B cell (primary cell): ENCODE results near the gene DNAAF5. TPM values are rescaled to one million over a fixed set of nuclear protein-coding genes. Genes with fewer than 3 reads are reported as not detected.
A peak's percentile ranks its signal among the peaks of the same experiment; 100 is the strongest.

Experiments used
- ATAC-seq: fragments of 200-7000 bp; cut with Tn5 transposase; one replicate; pipeline ENCODE4 v1.10.0; 2021; ENCODE audit warnings: low read depth, mild to moderate bottlenecking, moderate number of reproducible peaks, moderate library complexity
- CTCF ChIA-PET: fragments of 350-600 bp; sonication (Branson Sonifier 250); formaldehyde crosslinking; loops from one replicate; lab custom pipeline; 2021; ENCODE audit warnings: antibody characterized with exemption, inconsistent platforms; lab: Charles Lee
- POLR2A ChIA-PET: fragments of 350-600 bp; sonication (Branson Sonifier 250); formaldehyde crosslinking; loops from one replicate; lab custom pipeline; 2021; ENCODE audit warnings: antibody characterized with exemption; lab: Charles Lee
- DNase-seq: peaks from one replicate; pipeline ENCODE4 v3.0.0; 2013
- H2AFZ ChIP-seq: 2 replicates; pipeline ENCODE4 v1.6.1; 2012; ENCODE audit warnings: mild to moderate bottlenecking, low read depth, low read length; ENCODE audit not compliant: insufficient read depth, poor library complexity, severe bottlenecking
- H3K27ac ChIP-seq, 2 donors: 1 replicate in 1 of 2; 2 replicates in 1 of 2; pipeline ENCODE4 v1.5.1; 2012 to 2013; ENCODE audit warnings: low read length in 2 of 2, mild to moderate bottlenecking in 2 of 2, moderate library complexity in 1 of 2
- H3K27me3 ChIP-seq, 4 experiments: fragments of 200-600 bp in 1 of 4; sonication (generic) in 1 of 4; replicated peaks in 1 of 4; 1 replicate in 2 of 4; 2 replicates in 2 of 4; pipeline versions ENCODE4 v1.6.1 to v1.7.0; 2013 to 2016; ENCODE audit warnings: low read length in 3 of 4, mild to moderate bottlenecking in 2 of 4, mixed read lengths in 1 of 4, moderate library complexity in 1 of 4; ENCODE audit not compliant: insufficient read depth in 4 of 4, control insufficient read depth in 3 of 4; ENCODE audit errors: control extremely low read depth in 1 of 4
- H3K36me3 ChIP-seq, 2 experiments: replicated peaks in 1 of 2; 1 replicate in 1 of 2; 2 replicates in 1 of 2; pipeline versions ENCODE4 v1.6.1 to v1.7.1; 2013; ENCODE audit warnings: low read length in 1 of 2; ENCODE audit not compliant: insufficient read depth in 2 of 2, control insufficient read depth in 1 of 2; ENCODE audit errors: control extremely low read depth in 1 of 2, extremely low read depth in 1 of 2
- H3K4me1 ChIP-seq, 2 donors: fragments of 200-600 bp in 1 of 2; sonication (generic) in 1 of 2; 1 replicate in 1 of 2; 2 replicates in 1 of 2; pipeline versions ENCODE4 v1.5.1 to v1.6.1; 2013 to 2017; ENCODE audit warnings: low read length in 2 of 2; ENCODE audit not compliant: control insufficient read depth in 2 of 2, insufficient read depth in 2 of 2
- H3K4me2 ChIP-seq: replicated peaks from 2 replicates; pipeline ENCODE3; 2012; ENCODE audit warnings: mild to moderate bottlenecking, low read depth, low read length; ENCODE audit not compliant: poor library complexity, severe bottlenecking
- H3K4me3 ChIP-seq, 5 experiments: fragments of 200-600 bp in 1 of 5; sonication (generic) in 1 of 5; 1 replicate in 3 of 5; 2 replicates in 2 of 5; pipeline versions ENCODE4 v1.5.1 to v1.7.0; 2011 to 2016; ENCODE audit warnings: low read length in 4 of 5, mild to moderate bottlenecking in 4 of 5, low read depth in 2 of 5, control low read depth in 1 of 5, moderate library complexity in 1 of 5; ENCODE audit not compliant: insufficient read depth in 1 of 5; ENCODE audit errors: control extremely low read depth in 1 of 5, extremely low read depth in 1 of 5
- H3K79me2 ChIP-seq: fragments of 200-600 bp; sonication (generic); one replicate; pipeline ENCODE4 v1.6.0; 2016; ENCODE audit warnings: low read length; ENCODE audit not compliant: control insufficient read depth, insufficient read depth
- H3K9ac ChIP-seq: fragments of 200-600 bp; sonication (generic); 2 replicates; pipeline ENCODE4 v1.6.1; 2017; ENCODE audit warnings: mild to moderate bottlenecking, low read length, moderate library complexity
- H3K9me3 ChIP-seq, 3 donors: one replicate each; pipeline versions ENCODE4 v1.6.1 to v1.7.1; 2013; ENCODE audit warnings: low read length in 2 of 3; ENCODE audit not compliant: control insufficient read depth in 2 of 3, insufficient read depth in 1 of 3; ENCODE audit errors: control extremely low read depth in 1 of 3
- H4K20me1 ChIP-seq: 2 replicates; pipeline ENCODE4 v1.6.0; 2012; ENCODE audit warnings: mild to moderate bottlenecking, low read length; ENCODE audit not compliant: insufficient read depth, control insufficient read depth, poor library complexity, severe bottlenecking
- H3K27ac Mint-ChIP-seq: one replicate; pipeline ENCODE4 v1.8.0; 2021; ENCODE audit warnings: mixed read lengths
- H3K27me3 Mint-ChIP-seq: one replicate; pipeline ENCODE4 v1.8.0; 2021; ENCODE audit warnings: mixed read lengths
- H3K4me1 Mint-ChIP-seq: one replicate; pipeline ENCODE4 v1.8.0; 2021; ENCODE audit warnings: mixed read lengths
- H3K4me3 Mint-ChIP-seq: one replicate; pipeline ENCODE4 v1.8.0; 2021; ENCODE audit warnings: mixed read lengths
- H3K9me3 Mint-ChIP-seq: one replicate; pipeline ENCODE4 v1.8.0; 2022; ENCODE audit warnings: mixed read lengths; ENCODE audit not compliant: insufficient read depth
- EZH2 ChIP-seq: IDR thresholded peaks from 2 replicates; pipeline ENCODE4 v1.6.1; 2012; ENCODE audit warnings: borderline replicate concordance, low read depth, mild to moderate bottlenecking, moderate library complexity, low read length; ENCODE audit not compliant: insufficient read depth, poor library complexity, severe bottlenecking
- WGBS: methylation state at CpG from one replicate; pipeline ENCODE4 v1.1.5; 2013; ENCODE audit warnings: missing lambda C conversion rate; ENCODE audit not compliant: insufficient coverage; 5-methylcytosine and 5-hydroxymethylcytosine counted together
- intact Hi-C: fragments of 100-400 bp; cut with micrococcal nuclease; formaldehyde crosslinking; loops from one replicate; pipeline ENCODE4 v1.10.0; 2022
- polyA plus RNA-seq: library from polyadenylated mRNA; depleted of rRNA; stranded (reverse); fragments of >200 nt; gene quantifications from 2 replicates; pipeline ENCODE4 v1.2.3, GENCODE V29; 2012
- total RNA-seq, 2 donors: library from RNA; stranded (reverse); fragments of 120-200 nt in 1 of 2; gene quantifications; 1 replicate in 1 of 2; 2 replicates in 1 of 2; pipeline versions ENCODE4 v1.2.3 to v1.2.4, GENCODE V29; 2013 to 2022
- TF ChIP-seq, protein P1 (sequence below): fragments of 200-600 bp; IDR thresholded peaks from one replicate; pipeline ENCODE4 v1.8.0; 2022; ENCODE audit warnings: antibody characterized with exemption, mild to moderate bottlenecking

DNAAF5 gene
- total and polyA plus RNA-seq, 2 donors (not counting 1 experiment from before 2014, with no cell fraction given) = 18.0 to 21.4 TPM

DNA sequence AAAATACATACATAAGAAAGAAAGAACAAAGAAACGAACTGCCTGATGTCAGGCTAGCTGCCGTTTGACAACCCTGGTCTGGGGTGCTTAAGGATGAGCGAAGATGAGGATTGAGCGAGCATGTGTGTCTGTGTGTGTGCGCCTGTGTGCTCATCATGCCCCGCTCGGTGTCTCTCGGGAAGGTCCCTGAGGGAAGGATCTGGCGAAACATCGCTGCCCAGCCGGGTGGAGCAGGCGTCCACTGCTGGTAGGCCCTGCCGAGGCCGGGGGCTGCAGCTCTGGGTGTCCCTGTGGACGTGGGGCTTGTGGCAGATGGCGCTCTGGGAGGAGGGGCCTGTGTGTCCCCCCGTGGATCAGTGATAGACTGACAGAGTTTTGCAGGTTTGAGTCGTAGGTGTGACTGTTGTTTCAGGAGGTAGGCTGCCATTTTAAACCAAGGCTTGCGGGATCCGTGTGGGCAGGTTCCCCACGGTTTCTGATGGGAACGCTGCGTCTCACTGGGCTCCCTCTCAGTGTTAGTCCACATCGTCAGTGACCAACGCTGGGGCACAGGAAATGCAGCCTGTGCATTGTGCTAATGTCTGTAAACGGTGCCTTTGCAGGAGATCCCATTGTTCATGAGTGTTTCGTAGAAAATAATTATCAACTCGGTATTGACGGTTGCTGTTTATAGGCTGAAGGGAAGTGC lies 99.9 kb downstream of the DNAAF5 start:
- ATAC-seq (no peak), DNase-seq (no peak)
- Mint-ChIP-seq H3K9me3 (no peaks in the 10 kb centered on the region), H3K27me3 (no peaks in the 10 kb centered on the region), H3K27ac (peak overlapping the region; percentile 32), H3K4me3 (no peak overlapping the region), H3K4me1 (peaks cover 46% of the 10 kb centered on the region)
- Histone ChIP-seq H3K27me3 (no peaks in the 10 kb centered on the region), H3K9me3 (no peaks in the 10 kb centered on the region), H3K36me3 (peaks cover 0 to 8% of the 10 kb centered on the region in 2 experiments), H4K20me1 (peaks cover 74% of the 10 kb centered on the region), H3K9ac (no peak overlapping the region), H3K79me2 (peaks cover 96% of the 10 kb centered on the region), H3K27ac (no peak overlapping the region), H3K4me2 (no peak overlapping the region), H3K4me1 (peaks cover 14 to 15% of the 10 kb centered on the region in 2 donors), H2AFZ (no peak overlapping the region), H3K4me3 (no peak overlapping the region)
- TF ChIP-seq, protein P1, sequence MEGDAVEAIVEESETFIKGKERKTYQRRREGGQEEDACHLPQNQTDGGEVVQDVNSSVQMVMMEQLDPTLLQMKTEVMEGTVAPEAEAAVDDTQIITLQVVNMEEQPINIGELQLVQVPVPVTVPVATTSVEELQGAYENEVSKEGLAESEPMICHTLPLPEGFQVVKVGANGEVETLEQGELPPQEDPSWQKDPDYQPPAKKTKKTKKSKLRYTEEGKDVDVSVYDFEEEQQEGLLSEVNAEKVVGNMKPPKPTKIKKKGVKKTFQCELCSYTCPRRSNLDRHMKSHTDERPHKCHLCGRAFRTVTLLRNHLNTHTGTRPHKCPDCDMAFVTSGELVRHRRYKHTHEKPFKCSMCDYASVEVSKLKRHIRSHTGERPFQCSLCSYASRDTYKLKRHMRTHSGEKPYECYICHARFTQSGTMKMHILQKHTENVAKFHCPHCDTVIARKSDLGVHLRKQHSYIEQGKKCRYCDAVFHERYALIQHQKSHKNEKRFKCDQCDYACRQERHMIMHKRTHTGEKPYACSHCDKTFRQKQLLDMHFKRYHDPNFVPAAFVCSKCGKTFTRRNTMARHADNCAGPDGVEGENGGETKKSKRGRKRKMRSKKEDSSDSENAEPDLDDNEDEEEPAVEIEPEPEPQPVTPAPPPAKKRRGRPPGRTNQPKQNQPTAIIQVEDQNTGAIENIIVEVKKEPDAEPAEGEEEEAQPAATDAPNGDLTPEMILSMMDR = no peak
- TF ChIP-seq EZH2 = no peak
- ChIA-PET POLR2A (interaction anchor here (0.6 kb wide), 1 partner anchor 172 kb away, joined by 6 read pairs; no protein-coding TSS in a partner anchor), CTCF (no interaction called here)
- intact Hi-C loops = no loop called here
- WGBS = 92% methylated on average over 28 of the region's 29 CpGs
